KG1 (cell line): Measurements from ENCODE around the gene CCDC149.

ENCODE experiments used
- DNase-seq: peaks from one replicate; lab custom pipeline; 2025; lab: John Stamatoyannopoulos, UW

CCDC149 gene

DNA sequence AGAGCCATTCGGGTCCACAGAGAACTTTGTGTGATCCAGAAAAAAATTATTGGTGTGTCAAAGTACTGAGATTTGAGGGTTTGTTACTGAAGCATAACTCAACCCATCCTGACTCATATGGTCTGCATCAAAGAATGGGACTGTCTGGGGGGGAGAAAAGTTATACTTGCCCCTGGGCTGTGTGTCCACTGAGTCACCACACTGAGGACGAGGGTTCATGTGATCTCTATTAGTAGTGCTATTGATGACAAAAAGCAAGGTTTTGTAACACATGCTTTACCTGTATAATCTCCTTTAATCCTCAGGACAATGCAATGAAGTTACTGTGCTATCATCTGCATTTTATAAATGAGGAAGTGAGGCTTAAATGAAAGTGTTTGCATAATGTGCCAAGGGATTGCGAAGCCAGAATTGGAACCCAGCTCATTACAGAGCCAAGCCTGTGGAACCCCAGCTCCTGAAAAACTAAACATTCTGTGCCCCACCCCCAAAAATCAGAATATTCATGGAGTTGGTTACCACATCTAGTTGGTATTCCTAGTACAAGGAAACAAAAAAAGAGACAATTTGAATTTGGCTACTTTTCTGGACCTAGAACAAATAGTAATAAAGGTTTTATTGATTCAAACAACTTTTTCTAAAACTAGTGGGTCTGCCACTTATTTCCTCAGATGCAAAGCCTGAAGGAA, 31.2 kb downstream of the CCDC149 start:
- DNase-seq: no peak

- DNase-seq: no peak
Observed at GRCh38 chr4:24880186-24880585, 32.7 kb downstream of the CCDC149 start.

GRCh38 chr4:24878636-24879016, 34.2 kb downstream of the CCDC149 start:
- DNase-seq: no peak

- DNase-seq: no peak
Observed at GRCh38 chr4:24877868-24878635, 34.8 kb downstream of the CCDC149 start.

DNA sequence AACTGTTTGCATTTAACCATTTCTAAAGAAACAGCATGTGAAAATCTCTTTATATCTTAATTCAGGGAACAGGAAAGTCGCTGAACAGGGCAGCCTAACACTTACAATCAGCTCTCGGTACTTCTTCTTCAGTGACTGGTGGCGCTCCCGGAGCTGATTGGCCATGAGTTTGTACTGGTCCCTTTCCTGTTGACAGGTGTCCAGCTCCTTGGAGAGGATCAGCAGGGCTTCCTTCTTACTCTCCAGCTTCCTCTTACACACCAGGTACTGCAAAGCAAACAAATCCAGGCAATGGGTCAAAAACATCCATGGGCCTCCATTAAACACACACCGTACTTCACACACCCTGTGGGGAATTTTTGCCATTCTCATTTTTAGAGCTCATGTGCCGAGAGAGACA, 36.4 kb downstream of the CCDC149 start:
- DNase-seq: no peak

- no peak for DNase-seq
Observed at GRCh38 chr4:24872720-24873119, 40.1 kb downstream of the CCDC149 start.

GRCh38 chr4:24871210-24871609, 41.6 kb downstream of the CCDC149 start:
- DNase-seq: no peak

DNA sequence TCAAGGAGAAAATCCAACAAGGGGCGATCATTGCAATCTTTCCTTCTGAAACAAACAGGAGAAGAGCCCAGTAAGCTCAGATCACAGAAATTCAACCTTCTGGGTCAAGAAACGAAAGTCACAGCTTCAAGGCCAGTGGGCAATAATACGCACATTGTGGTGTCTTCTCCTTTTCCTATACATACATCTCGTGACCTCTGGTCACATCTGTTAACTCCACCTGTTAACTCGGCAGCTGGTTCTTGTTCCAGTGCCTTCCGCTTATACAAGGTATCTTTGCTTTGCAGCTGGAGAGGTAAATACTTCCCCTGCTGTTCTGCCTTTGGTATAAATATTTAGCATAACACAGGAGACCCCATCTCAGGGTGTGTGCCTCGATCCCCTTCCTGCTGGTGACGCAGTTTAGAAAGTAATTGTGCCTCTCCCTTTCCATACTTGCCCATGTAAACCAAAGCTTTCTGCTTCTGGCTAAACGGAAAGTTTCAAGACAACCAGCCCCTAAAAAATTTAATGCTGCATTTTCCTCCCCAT, 45.0 kb downstream of the CCDC149 start:
- DNase-seq: no peak

DNA sequence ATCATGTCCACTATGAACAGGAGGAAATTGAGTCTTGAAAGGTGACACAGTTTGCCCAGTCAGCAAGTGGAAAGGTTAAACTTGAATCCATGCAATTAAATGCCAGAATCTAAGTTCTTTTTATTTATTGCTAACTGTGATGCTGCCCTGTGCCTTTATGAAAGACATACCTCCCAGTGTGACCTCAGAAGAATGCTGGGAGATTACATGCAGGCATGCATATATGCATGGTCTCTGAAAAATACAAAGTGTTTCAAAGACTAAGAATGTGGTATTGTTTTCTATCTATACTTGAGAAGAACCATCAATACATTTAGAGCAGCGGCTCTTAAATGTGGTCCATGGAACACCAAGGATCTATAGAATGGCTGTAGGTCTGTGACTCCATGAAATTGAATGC, 45.6 kb downstream of the CCDC149 start:
- DNase-seq: no peak

DNA sequence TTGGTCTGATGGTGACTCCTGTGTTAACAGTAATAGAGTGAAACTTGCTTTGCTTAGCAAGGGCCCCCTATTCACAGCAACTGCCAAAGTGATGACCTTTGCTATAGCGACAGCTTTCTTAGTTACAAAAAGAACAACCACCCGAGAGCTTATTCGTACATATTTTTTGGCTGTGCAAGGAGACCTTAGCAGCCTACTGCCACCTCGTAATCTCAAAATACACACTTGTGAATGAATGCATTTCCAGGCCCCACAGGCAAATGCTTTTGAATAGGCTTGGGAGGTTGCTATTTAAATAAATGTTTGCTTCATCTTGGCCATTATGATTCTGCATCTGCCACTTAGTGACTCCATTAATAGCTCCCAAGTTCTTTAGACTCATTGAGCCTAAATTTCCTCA, 47.4 kb downstream of the CCDC149 start:
- DNase-seq: no peak

- DNase-seq: no peak
Observed at GRCh38 chr4:24863799-24864198, 49.0 kb downstream of the CCDC149 start.

DNA sequence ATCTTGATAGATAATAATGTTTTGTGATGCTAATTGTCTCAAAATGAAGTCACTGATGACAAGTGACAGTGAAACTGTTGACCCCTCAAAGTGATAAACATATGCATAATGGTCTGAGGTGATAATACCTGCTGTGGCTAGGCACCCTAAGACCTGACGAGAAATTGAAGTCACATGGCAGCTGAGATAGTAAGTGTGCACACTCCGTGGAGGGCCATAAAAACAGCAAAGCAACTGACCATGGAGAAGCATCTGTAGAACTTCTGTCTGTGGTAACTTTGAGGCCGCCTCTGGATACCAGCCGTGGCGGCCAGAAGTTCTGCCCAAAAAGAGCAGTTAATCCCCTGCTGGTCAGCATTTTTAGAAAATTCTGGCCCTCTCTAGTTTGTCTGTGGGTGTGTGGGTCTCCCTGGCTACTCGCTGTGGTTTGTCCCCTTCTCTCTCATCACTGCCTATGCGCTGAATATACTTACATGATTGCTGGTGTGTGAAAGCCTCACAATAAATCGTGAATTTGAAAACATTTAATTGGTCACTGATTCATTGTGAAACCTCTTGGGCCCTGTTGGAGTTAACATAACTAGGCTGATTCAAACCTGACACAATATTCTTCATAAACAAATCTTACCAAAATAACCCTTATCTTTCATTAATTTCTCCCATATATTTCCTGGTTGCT, 50.6 kb downstream of the CCDC149 start:
- DNase-seq: no peak

DNA sequence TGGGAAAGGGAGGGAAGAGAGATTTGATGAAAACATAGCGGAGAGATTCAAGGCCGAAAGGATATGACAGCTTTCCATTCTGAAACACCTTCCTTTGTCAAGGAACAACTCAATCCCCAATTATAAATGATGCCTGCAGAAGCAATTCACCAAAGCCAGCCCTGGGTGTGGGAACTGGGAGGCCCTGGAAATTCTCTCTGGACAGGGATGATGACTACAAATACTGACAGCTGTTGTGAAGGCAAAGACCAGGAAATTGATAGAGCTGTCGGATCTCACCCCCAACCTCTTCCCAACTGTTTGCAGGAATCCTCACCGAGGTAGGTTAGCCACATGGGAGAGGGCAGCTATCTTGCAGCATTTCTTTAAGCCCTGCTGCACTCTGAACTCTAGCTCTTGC, 54.3 kb downstream of the CCDC149 start:
- DNase-seq: no peak

DNA sequence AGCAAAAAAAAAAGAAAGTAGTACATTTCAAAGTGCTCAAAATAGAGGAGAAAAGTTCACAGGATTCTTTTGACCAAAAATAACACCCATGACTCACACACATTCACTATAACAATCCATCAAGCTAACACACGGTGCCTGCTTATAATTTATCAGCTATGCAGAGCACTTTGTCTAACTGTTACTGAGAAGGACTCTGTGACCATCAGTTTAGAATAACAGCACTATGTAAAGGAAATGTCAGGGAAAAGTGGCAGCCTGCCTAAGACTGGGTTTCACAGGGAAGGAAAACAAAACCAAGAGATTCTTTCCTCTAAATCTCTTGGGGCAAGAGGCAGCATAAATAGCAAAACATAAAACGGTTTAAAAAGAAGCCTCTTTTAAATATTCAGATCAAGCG, 54.8 kb downstream of the CCDC149 start:
- no peak for DNase-seq

DNA sequence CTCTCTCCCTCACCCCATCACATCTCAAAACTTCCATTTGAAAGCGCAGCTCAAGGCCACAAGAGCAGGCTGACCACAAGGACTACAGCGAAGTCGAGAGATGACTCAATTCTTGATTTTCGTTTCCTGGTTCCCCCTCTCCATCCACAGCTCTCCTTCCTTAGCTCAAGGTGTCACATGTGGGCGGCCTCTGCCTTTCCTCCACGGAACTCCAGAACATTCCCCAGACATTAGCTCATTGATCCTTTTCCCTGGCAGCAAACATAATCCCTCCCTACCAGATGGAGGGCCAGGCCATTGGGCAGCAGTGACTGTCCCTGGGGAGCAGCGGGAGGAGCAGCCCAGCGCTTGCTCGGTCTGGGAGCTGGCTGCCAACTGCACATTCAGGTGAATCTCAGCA, 56.3 kb downstream of the CCDC149 start:
- no peak for DNase-seq

DNA sequence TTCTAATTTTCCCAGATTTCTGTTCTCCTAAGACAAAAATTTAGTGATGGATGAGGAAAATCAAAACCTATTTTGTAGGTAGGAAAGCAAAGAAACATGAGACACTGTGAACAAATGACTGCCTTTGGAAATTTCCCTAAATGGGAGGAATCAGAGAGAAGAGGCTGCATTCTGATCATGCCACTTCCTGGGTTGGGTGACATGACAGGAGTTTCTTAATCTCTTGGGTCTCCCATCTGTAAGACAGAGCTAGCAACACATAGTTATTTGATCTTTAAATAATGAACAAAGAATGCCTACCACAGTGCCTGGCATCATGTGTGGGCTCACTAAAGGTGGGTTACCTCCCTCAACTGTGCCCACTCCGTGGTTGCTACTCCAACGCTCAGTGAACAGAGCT, 57.1 kb downstream of the CCDC149 start:
- no peak for DNase-seq

GRCh38 chr4:24853142-24853541, 59.7 kb downstream of the CCDC149 start:
- no peak for DNase-seq

- no peak for DNase-seq
Observed at GRCh38 chr4:24850674-24851073, 62.2 kb downstream of the CCDC149 start.

DNA sequence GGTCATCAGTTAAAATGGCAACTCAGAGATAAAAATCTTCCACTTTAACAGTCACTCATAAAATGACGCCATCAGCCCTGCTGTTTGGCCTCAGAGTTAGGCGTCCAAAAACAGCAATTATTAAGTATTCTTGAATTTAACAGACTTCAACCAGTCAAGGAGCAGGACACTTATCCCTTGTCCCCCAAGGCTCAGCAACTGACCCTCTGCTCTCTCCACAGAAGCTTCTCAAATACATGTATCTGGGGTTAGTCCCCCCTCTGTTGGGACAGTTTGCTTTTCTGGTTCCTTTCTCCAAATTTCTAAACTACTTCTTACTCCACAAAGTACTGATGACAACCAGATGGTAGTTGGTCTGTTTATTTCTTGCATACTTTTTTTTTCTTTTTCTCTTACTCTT, 63.1 kb downstream of the CCDC149 start:
- DNase-seq: no peak

DNA sequence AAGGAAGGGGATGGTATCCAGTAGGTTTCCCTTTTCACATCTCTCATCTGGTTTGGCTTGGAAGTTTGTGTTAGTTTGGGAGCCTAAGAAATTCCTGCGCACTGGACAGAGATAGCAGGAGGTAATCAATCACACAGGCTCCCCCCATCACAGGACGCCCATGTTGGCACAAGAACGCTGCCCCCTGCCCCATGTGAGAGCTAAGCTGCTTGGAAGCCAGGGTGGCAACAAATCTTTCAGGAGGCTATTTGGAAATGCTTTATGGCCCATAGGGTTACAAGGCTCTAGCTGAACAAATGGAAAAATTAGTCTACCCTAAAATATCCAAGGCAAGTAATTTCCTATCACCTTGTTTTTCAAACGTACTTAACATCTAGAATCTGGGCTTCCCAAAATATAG, 63.5 kb downstream of the CCDC149 start:
- DNase-seq: no peak

- DNase-seq: no peak
Observed at GRCh38 chr4:24846716-24847115, 66.1 kb downstream of the CCDC149 start.

- DNase-seq: no peak
Observed at GRCh38 chr4:24845902-24846301, 66.9 kb downstream of the CCDC149 start.

DNA sequence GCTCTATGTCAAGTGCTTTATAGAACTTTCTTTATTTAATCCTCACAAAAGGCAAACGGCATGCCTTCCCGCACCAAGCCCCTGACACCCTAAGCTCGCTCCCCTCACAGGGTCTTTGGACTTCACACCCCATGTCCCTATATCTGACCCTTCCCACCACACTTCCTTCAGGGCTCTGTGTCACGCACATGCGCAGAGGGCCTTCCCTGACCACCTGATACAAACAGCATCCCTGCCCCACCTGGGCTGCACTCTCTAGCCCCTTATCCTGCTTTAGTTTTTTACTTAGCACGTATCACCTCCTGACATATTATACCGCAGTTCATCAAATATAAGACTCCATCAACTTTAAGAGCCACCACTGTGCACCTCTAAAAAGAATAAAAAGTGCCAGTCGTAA, 67.7 kb downstream of the CCDC149 start:
- DNase-seq: no peak
